ENCODE data around the gene STIM1.

The STIM1 gene

GRCh38 chr11:3826721-3827120, 28.7 kb upstream of the STIM1 start:
- Histone ChIP-seq H3K27ac (ENCODE audit: low read depth, low read length) (no peak overlapping the region), H4K20me1 (ENCODE audit: control insufficient read depth, insufficient read depth, low read depth, low read length) (no peaks in the 10 kb centered on the region), H3K9me3 (ENCODE audit: control insufficient read depth, insufficient read depth, low read length) (no peaks in the 10 kb centered on the region), H3K79me2 (ENCODE audit: control insufficient read depth, low read length) (peaks cover 18% of the 10 kb centered on the region), H3K4me3 (ENCODE audit: low read length) (no peak overlapping the region), H3K4me2 (ENCODE audit: low read length) (no peak overlapping the region), H3K4me1 (ENCODE audit: control insufficient read depth, low read length) (no peaks in the 10 kb centered on the region), H3K36me3 (ENCODE audit: control insufficient read depth, low read length) (peaks cover 52% of the 10 kb centered on the region), H3F3A (ENCODE audit: control insufficient read depth, insufficient read depth) (no peaks in the 10 kb centered on the region), H3K27me3 (ENCODE audit: control insufficient read depth, low read length) (no peaks in the 10 kb centered on the region), H3K9me2 (replicated peaks; ENCODE audit: control insufficient read depth, low read length) (no peaks in the 10 kb centered on the region)
- TF ChIP-seq EZH2phosphoT487 (IDR thresholded peaks at IDR 0.05; ENCODE audit: borderline replicate concordance, low read length): no peak
- no peak for TF ChIP-seq CTCF (IDR thresholded peaks at IDR 0.05; ENCODE audit: low read depth, low read length, poor library complexity, severe bottlenecking)

GRCh38 chr11:3827434-3828186, 27.9 kb upstream of the STIM1 start:
- peaks cover 57% of the 10 kb centered on the region for H3K36me3 ChIP-seq (ENCODE audit: control insufficient read depth, low read length)
- H3K4me2 ChIP-seq (ENCODE audit: low read length): no peak overlapping the region
- no peak for TF ChIP-seq EZH2phosphoT487 (IDR thresholded peaks at IDR 0.05; ENCODE audit: borderline replicate concordance, low read length)
- TF ChIP-seq CTCF (IDR thresholded peaks at IDR 0.05; ENCODE audit: low read depth, low read length, poor library complexity, severe bottlenecking): no peak
- H3K4me1 ChIP-seq (ENCODE audit: control insufficient read depth, low read length): no peaks in the 10 kb centered on the region
- no peaks in the 10 kb centered on the region for H3K9me3 ChIP-seq (ENCODE audit: control insufficient read depth, insufficient read depth, low read length)
- H3K4me3 ChIP-seq (ENCODE audit: low read length): no peak overlapping the region
- H3K9me2 ChIP-seq (replicated peaks; ENCODE audit: control insufficient read depth, low read length): no peaks in the 10 kb centered on the region
- H3F3A ChIP-seq (ENCODE audit: control insufficient read depth, insufficient read depth): no peaks in the 10 kb centered on the region
- 0 out of 2 replicates have a peak, but pooled peaks cover 8% of the 10 kb centered on the region for H4K20me1 ChIP-seq (ENCODE audit: control insufficient read depth, insufficient read depth, low read depth, low read length)
- no peak overlapping the region for H3K27ac ChIP-seq (ENCODE audit: low read depth, low read length)
- H3K79me2 ChIP-seq (ENCODE audit: control insufficient read depth, low read length): peaks cover 27% of the 10 kb centered on the region
- no peaks in the 10 kb centered on the region for H3K27me3 ChIP-seq (ENCODE audit: control insufficient read depth, low read length)

GRCh38 chr11:3830088-3830487, 25.4 kb upstream of the STIM1 start:
- no peaks in the 10 kb centered on the region for H3K27me3 ChIP-seq (ENCODE audit: control insufficient read depth, low read length)
- no peaks in the 10 kb centered on the region for H3K9me3 ChIP-seq (ENCODE audit: control insufficient read depth, insufficient read depth, low read length)
- H3F3A ChIP-seq (ENCODE audit: control insufficient read depth, insufficient read depth): no peaks in the 10 kb centered on the region
- H3K4me2 ChIP-seq (ENCODE audit: low read length): no peak overlapping the region
- H3K27ac ChIP-seq (ENCODE audit: low read depth, low read length): no peak overlapping the region
- no peaks in the 10 kb centered on the region for H3K9me2 ChIP-seq (replicated peaks; ENCODE audit: control insufficient read depth, low read length)
- no peak overlapping the region for H3K4me3 ChIP-seq (ENCODE audit: low read length)
- H3K79me2 ChIP-seq (ENCODE audit: control insufficient read depth, low read length): peaks cover 51% of the 10 kb centered on the region
- TF ChIP-seq CTCF (IDR thresholded peaks at IDR 0.05; ENCODE audit: low read depth, low read length, poor library complexity, severe bottlenecking) (no peak), EZH2phosphoT487 (IDR thresholded peaks at IDR 0.05; ENCODE audit: borderline replicate concordance, low read length) (no peak)
- peaks cover 11% of the 10 kb centered on the region for H3K4me1 ChIP-seq (ENCODE audit: control insufficient read depth, low read length)
- H4K20me1 ChIP-seq (ENCODE audit: control insufficient read depth, insufficient read depth, low read depth, low read length): peaks cover 19% of the 10 kb centered on the region; the same call in 1 of the 2 replicates
- H3K36me3 ChIP-seq (ENCODE audit: control insufficient read depth, low read length): peaks cover 71% of the 10 kb centered on the region
